ENCODE data around the gene SERPINB6. TPM values are rescaled to one million over a fixed set of nuclear protein-coding genes. Genes with fewer than 3 reads are reported as not detected.

The SERPINB6 gene
- polyA plus RNA-seq, 1 donor (not counting 4 experiments of a cell fraction or from before 2014, with no cell fraction given), result 66.4 TPM

DNA sequence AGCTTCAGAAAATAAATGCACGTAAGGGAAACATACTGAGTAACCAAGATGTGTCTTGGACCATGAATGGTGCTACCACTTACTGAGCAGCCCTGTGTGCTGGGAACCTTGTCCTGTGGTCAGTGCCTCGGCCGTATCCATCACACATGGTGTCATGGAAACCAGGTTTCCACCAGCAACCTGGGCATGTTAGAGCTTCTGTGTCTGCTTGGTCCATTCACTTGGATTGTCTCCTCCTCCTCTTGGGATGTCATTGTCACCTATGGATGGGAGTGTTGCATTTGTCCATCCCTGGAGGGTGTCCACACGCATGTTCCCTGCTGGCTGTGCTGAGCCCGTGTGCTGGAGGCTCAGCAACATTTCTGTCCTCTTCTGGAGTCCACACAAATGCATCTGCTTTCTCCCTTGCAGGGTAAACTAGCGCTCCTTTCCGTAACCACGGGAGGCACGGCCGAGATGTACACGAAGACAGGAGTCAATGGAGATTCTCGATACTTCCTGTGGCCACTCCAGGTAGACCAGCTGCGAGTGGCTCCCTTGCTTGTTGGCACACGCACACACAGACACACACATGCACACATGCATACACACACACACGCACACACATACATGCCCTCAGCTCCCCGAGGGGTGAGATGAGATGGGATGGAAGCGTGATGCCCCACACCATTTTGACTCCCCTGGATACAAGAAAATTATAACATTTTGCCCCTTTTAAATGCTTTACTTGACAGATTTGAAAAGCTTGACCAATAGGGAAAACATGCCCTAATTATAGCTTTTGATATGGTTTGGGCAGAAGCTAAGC lies 45.3 kb upstream of the SERPINB6 start:
- no peak overlapping the region for H3K4me2 ChIP-seq (ENCODE audit: control insufficient read depth, extremely low read depth, insufficient read depth, low read depth, low read length)
- H3K9me1 ChIP-seq (ENCODE audit: control insufficient read depth, extremely low read depth, insufficient read depth, low read length), result no peaks in the 10 kb centered on the region
- dilution Hi-C loops (cut with MboI; ENCODE audit: extremely low pct_ligation_motif_present, low sequenced_read_pairs), result no loop called here
- TF ChIP-seq, protein P1, sequence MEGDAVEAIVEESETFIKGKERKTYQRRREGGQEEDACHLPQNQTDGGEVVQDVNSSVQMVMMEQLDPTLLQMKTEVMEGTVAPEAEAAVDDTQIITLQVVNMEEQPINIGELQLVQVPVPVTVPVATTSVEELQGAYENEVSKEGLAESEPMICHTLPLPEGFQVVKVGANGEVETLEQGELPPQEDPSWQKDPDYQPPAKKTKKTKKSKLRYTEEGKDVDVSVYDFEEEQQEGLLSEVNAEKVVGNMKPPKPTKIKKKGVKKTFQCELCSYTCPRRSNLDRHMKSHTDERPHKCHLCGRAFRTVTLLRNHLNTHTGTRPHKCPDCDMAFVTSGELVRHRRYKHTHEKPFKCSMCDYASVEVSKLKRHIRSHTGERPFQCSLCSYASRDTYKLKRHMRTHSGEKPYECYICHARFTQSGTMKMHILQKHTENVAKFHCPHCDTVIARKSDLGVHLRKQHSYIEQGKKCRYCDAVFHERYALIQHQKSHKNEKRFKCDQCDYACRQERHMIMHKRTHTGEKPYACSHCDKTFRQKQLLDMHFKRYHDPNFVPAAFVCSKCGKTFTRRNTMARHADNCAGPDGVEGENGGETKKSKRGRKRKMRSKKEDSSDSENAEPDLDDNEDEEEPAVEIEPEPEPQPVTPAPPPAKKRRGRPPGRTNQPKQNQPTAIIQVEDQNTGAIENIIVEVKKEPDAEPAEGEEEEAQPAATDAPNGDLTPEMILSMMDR (optimal IDR thresholded peaks at IDR 0.05 in 1 of 3, IDR thresholded peaks at IDR 0.05 in 1 of 3, conservative IDR thresholded peaks at IDR 0.05 in 1 of 3; ENCODE audit: extremely low read depth in 1 of 3, insufficient read depth in 2 of 3, low read length in 3 of 3), result no peak
- TF ChIP-seq EZH2 (IDR thresholded peaks at IDR 0.05; ENCODE audit: low read length), result no peak
- H3K9ac ChIP-seq (ENCODE audit: control insufficient read depth, extremely low read depth, insufficient read depth, low read length), result no peak overlapping the region
- no peaks in the 10 kb centered on the region for H3K9me3 ChIP-seq (ENCODE audit: control insufficient read depth, low read depth, low read length)
- no peak overlapping the region for H3K27ac ChIP-seq (ENCODE audit: control insufficient read depth, insufficient read depth, low read length)
- peaks cover 12% of the 10 kb centered on the region for H3K4me1 ChIP-seq (ENCODE audit: control insufficient read depth, extremely low read depth, insufficient read depth, low read length)
- no peaks in the 10 kb centered on the region for H4K20me1 ChIP-seq (ENCODE audit: control insufficient read depth, extremely low read depth, insufficient read depth, low read length)
- FAIRE-seq (no peak), DNase-seq (ENCODE audit: low read depth, low spot score) (no peak)
- no peaks in the 10 kb centered on the region for H3K27me3 ChIP-seq (ENCODE audit: control insufficient read depth, extremely low read depth, insufficient read depth, low read length)
- H3K79me2 ChIP-seq (ENCODE audit: control insufficient read depth, insufficient read depth, low read length), result no peaks in the 10 kb centered on the region
- peaks cover 0 to 3% of the 10 kb centered on the region in 2 experiments for H3K36me3 ChIP-seq (ENCODE audit: control insufficient read depth in 2 of 2, extremely low read depth in 1 of 2, insufficient read depth in 2 of 2, low read length in 2 of 2)
- H3K4me3 ChIP-seq (ENCODE audit: control insufficient read depth in 2 of 3, extremely low read depth in 1 of 3, insufficient read depth in 2 of 3, low read depth in 1 of 3, low read length in 3 of 3), result no peak overlapping the region
- no peak overlapping the region for H2AFZ ChIP-seq (ENCODE audit: control insufficient read depth, low read length)

DNA sequence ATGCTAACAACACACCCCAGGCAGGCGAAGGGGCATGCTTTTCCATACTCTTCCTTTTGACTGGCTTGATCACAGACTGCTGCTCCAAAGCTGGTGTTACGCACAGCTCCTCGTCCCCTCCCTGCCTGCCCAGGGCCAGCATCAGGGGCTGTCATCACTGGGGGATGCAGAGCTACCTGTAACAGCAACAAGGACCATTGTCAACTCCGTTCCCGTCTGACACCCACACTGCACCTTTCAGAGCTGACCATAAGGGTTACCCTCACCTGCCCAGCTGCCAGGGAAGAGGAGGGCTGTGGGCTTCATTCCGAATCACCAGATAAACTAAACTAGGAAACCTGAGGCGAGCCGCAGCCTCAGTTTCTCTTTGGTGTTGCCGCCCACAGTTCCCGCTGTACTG lies 43.8 kb upstream of the SERPINB6 start:
- H3K9ac ChIP-seq (ENCODE audit: control insufficient read depth, extremely low read depth, insufficient read depth, low read length), result no peak overlapping the region
- H2AFZ ChIP-seq (ENCODE audit: control insufficient read depth, low read length), result no peak overlapping the region
- H3K4me3 ChIP-seq (ENCODE audit: control insufficient read depth in 2 of 3, extremely low read depth in 1 of 3, insufficient read depth in 2 of 3, low read depth in 1 of 3, low read length in 3 of 3), result no peak overlapping the region
- H3K27ac ChIP-seq (ENCODE audit: control insufficient read depth, insufficient read depth, low read length), result no peak overlapping the region
- DNase-seq (ENCODE audit: low read depth, low spot score), result no peak
- H3K27me3 ChIP-seq (ENCODE audit: control insufficient read depth, extremely low read depth, insufficient read depth, low read length), result no peaks in the 10 kb centered on the region
- H3K79me2 ChIP-seq (ENCODE audit: control insufficient read depth, insufficient read depth, low read length), result no peaks in the 10 kb centered on the region
- H3K4me1 ChIP-seq (ENCODE audit: control insufficient read depth, extremely low read depth, insufficient read depth, low read length), result peaks cover 12% of the 10 kb centered on the region
- TF ChIP-seq, protein P1 (optimal IDR thresholded peaks at IDR 0.05 in 1 of 3, IDR thresholded peaks at IDR 0.05 in 1 of 3, conservative IDR thresholded peaks at IDR 0.05 in 1 of 3; ENCODE audit: extremely low read depth in 1 of 3, insufficient read depth in 2 of 3, low read length in 3 of 3), result no peak
- no peak for TF ChIP-seq EZH2 (IDR thresholded peaks at IDR 0.05; ENCODE audit: low read length)
- dilution Hi-C loops (cut with MboI; ENCODE audit: extremely low pct_ligation_motif_present, low sequenced_read_pairs), result no loop called here
- no peaks in the 10 kb centered on the region for H3K9me1 ChIP-seq (ENCODE audit: control insufficient read depth, extremely low read depth, insufficient read depth, low read length)
- H3K4me2 ChIP-seq (ENCODE audit: control insufficient read depth, extremely low read depth, insufficient read depth, low read depth, low read length), result no peak overlapping the region
- no peak for FAIRE-seq
- H3K36me3 ChIP-seq (ENCODE audit: control insufficient read depth in 2 of 2, extremely low read depth in 1 of 2, insufficient read depth in 2 of 2, low read length in 2 of 2), result peaks cover 6 to 9% of the 10 kb centered on the region in 2 experiments
- no peaks in the 10 kb centered on the region for H4K20me1 ChIP-seq (ENCODE audit: control insufficient read depth, extremely low read depth, insufficient read depth, low read length)
- H3K9me3 ChIP-seq (ENCODE audit: control insufficient read depth, low read depth, low read length), result no peaks in the 10 kb centered on the region
